ENCODE results near the gene GRSF1.
"Not testable (repeated sequence)": the region's sequence is repeated elsewhere in the genome, so short reads cannot be mapped to it uniquely, and the experiment has no call there.

The GRSF1 gene

DNA sequence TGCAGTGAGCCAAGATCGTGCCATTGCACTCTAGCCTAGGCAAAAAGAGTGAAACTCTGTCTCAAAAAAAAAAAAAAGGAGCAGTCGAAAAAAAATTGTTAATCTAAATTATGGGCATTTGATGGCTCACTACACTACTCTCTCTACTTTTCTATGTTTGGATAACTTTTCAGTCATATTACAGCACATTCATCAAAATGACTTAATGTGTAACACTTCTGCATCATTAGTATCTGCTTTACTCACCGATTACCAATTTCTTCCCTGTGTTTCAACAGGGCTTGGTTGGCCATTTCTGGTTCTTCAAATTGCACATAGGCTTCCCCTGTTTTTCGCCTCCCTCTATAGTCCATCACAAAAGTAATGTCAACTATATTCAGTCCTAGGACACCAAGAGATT, 8.4 kb downstream of the GRSF1 start:
- DNase-seq: no peak

DNA sequence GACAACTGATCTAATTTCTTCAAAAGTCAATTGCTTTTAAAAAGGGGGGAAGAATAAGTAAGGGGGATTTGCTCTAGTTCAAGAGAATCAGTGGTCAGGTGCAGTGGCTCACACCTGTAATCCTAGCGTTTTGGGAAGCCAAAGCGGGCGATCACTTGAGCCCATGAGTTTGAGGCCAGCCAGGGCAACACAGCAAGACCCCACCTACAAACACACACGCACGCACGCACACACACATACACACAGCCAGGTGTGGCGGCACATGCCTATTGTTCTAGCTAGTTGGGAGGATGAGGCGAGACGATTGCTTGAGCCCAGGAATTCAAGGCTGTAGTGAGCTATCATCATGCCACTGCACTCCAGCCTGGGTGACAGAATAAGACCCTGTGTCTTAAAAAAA, 9.6 kb downstream of the GRSF1 start:
- DNase-seq: no peak

DNA sequence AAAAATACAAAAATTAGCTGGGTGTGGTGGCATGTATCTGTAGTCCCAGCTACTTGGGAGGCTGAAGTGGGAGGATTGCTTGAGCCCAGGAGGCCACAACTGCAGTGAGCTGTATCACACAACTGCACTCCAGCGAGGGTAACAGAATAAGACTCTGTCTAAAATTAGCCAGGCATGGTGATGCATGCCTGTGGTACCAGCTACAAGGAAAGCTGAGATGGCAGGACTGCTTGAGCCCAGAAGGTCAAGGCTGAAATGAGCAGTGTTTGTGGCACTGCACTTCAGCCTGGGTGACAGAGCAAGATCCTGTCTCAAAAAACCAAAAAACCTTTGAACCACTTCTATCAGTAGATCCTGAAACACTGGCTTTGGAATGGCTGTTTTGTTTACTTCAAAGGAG, 10.2 kb downstream of the GRSF1 start:
- DNase-seq: no peak

DNA sequence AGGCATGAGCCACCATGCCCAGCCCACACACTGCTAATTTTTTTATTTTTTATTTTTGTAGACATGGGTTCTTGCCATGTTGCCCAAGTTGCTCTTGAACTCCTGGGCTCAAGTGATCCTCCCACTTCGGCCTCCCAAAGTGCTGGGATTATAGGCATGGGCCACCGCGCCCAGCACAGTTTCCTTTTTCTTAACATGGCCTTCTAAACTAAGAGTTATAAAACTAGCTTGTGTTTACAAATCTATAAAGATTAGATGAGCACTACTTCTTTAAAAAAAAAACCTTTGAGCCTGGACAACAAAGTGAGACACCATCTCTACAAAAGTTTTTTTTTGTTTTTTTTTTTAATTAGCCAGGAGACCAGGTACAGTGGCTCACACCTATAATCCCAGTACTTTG, 10.7 kb downstream of the GRSF1 start:
- no peak for DNase-seq

DNA sequence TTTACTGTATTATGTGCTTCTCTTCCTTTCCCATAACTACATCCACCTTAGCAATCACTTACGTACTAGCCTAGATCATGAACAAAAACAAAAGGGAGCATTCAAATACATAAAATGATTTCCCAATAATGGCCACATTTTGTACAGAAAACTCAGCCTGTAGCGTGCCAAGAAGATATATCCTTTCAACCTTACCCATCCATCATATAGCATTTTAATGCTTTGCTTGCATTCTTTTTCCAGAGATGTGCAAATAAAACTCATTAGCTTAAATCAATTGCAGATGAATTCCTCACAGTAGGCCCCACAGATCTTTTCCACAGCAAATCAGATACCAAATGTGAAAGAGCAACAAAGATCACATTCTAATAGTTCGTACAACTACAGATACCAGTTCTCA, 20.8 kb downstream of the GRSF1 start:
- no peak for DNase-seq

DNA sequence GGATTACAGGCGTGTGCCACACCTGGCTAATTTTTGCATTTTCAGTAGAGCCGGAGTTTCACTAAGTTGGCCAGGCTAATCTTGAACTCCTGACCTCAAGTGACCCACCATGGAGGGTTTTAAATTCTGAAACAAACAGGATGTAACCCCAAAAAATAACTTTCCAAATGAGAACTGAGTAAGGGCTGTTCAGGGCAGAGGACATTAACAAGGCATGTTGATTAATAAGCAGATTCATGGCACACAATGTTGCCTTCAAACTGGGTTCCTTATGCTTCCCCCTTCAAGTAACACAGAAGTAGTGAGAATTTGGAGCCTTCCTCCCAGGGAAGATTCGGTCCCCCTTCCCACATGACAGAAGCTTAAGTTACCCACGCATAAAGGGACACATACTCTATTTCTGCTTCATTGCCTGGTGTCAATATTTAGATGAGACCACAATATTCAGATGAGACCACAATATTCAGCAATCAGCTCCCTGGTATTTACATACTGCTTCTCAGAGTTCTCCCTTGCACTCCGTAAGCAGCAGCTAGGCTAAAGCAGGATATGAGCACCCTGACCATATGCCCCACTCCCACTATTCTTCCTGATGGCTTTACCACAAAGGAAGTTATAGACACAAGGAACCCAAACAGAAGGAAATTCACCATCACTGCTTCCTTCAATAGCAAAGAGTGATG, 21.4 kb downstream of the GRSF1 start:
- DNase-seq: peak; percentile 57

DNA sequence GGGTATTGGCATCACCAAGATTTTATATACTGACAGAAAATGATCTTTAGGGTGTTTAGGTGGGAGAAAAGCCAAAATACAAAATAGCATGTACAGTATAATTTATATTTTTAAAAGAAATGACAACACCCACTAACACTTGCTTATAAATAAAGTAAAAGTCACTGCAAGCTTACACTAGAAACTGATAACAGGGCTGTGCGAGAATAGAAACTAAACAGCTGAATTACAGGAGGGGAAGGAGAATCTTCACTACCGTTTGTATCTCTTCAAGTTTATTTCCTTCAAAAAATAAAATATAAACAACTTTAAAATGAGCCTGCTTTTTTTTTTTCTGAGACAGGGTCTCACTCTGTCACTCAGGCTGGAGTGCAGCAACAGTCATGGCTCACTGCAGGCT, 22.8 kb downstream of the GRSF1 start:
- no peak for DNase-seq

DNA sequence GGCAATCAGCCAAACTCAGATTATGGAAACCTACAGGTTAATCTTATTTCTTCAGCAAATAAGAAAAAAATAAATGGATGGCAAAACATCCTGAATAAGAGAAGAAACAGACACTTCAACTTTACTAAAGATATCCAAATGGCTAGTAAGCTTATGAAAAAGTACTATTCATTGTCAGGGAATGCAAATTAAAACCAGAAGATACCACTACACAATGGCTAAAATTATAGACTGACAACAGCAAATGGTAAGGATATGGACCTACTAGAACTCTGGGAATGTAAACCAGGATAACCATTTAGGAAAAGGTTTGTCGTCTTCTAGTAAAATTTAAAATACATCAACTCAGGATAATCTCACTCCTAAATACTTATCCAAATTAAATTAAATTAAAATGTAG, 24.3 kb downstream of the GRSF1 start:
- no peak for DNase-seq

DNA sequence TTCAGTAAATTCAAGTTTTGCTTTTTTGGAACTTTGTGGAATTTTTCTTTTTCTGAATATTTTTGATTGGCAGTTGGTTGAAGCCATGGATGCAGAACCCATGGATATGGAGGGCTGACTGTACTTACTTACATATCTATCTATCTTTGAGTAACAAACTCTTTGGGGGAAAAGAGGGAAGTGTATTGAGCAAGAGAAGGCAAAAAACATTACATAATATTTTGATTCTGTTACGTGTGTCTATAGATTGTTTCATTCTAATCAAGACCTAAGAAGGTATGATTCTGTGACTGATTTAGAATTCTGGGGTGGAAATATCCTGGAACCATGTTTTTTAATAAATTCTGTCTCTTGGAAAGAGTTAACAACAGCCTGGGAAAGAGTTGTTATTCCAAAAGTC, 31.5 kb downstream of the GRSF1 start:
- no peak for DNase-seq

DNA sequence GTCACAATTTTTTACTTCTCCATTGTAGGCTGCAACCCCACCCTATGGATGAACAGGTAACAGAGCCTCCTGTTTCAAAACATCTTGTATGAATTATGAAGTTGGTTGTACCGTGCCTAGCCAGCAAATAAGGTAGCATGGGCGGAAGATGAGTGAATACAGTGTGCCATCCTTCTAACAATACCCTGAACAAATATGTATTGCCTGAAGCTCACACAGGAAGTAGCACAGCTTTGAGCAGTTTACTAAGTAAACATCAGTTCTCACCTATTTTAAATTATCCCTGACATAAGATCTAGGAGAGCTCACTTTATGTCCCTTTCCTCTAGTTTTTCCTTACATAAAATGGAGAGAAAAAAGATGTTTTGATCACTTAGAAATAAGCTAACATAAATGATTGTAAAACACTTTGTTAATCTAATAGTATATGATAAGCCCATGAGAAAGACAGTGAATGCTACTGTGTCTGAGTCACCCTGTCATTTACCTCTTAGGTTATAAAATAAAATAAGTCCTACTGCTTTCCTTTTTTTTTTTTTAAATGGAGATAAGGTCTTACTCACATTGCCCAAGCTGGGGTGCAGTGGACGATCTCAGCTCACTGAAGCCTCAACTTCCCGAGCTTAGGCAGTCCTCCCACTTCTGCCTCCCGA, 36.6 kb downstream of the GRSF1 start:
- DNase-seq: no peak

DNA sequence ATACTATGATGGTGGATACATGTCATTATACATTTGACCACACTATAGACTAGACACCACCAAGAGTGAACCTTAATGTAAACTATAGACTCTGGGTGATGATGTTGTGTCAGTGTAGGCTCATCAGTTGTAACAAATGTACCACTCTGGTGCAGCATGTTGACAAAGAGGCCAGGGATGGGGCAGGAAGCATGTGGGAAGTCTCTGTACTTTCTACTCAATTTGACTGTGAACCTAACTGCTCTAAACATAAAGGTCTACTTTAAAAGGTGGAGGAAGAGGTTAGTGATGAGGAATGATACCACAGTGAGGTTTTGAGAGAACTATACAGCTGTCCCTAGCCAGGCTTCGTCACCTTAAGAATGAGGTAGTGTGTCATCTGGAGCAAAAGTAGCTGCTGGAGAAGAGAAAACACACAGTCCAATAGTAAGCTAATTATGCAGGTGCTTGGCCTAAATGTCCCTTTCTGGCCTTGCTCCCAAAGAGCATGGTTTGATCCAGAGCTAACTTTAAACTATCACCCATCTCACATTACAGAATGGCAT, 38.4 kb downstream of the GRSF1 start:
- DNase-seq: no peak

DNA sequence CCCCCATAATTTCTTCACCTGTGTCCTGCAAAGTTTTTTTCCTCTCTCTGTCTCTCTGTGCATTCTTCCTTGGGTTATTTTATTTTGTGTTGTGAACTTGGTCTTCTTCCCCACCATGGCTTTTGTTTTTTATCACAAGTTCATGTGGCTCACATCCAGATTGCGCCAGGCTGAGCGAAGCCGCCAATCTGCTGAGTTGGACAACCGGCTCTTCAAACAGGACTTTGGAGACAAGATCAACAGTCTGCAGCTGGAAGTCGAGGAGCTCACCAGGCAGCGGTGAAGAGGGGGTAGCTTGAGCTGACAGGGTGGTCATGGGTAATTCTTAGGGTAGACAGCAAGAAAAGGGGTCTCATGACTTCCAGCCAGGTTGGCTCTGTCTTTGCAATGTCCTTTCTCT, 46.1 kb downstream of the GRSF1 start:
- no peak for DNase-seq

DNA sequence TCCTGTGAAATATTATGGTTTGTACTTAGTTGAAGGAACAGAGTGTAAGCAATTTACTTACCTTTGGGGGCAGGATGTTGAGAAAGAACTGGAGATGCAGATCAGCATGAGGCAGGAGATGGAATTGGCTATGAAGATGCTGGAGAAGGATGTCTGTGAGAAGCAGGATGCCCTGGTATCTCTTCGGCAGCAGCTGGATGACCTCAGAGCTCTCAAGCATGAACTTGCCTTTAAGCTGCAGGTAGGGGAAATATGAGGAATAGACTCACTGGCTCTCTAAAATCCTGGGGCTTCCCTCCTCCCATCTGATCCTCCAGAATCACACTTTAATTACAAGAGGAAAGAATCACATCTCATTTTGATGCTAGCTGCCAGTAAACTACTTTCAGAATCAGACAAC, 51.0 kb downstream of the GRSF1 start:
- no peak for DNase-seq

DNA sequence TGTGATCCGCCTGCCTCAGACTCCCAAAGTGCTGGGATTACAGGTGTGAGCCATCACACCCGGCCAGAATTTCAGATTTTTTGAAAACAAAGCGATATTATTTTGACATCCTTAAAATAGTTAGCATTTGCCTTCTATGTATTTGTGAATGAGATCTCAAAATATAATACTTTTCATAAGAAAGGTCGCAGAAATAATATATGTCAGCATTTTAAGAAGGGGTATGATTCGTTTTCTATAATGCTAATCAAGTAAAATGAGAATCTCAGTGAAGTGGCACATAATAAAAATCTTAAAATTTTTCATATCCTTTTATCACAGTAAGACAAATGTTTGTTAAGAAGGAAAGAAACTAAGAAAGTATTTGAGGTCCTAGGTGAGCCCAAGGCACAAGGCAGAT, 52.2 kb downstream of the GRSF1 start:
- DNase-seq: no peak

DNA sequence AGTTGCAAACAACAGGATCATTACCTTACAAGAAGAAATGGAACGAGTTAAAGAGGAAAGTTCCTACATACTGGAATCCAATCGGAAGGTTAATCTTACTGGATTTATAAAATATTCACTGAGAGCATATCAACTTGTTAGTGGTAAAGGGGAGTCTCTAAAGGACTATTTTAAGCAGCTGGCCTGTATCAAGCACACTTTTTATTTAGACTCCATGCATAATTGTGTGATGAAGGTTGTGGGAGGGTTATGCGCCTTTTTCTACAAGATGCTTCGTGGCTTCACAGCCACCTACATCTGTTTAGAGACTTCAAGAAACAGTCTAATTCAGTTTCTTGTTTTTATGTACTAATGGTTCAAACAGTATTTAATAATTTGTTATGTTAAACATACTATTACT, 56.6 kb downstream of the GRSF1 start:
- DNase-seq: no peak

DNA sequence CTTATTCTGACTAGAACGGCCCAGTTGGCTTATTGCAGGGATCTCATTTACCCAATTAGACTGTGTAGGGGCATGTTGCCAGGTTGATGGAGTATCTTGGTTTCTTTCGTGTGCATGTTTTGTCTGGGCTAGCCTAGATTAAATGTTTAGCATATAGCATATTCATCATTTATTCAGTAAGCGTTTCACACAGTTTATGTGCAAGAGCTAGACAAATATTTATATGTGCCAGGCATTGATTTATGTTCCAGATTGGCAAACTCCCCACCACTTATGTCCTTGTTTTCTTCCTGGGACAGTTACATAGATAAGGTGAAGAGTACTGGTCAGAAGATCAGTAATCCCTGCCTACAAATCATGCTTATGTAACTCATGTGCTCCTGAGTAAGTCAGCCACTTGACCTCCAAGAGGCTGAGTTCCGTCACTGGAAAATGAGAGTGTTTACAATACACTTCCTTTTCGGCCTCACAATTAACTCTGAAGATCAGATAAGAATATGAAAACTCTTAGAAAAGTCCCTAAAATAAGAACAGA, 60.7 kb downstream of the GRSF1 start:
- no peak for DNase-seq

DNA sequence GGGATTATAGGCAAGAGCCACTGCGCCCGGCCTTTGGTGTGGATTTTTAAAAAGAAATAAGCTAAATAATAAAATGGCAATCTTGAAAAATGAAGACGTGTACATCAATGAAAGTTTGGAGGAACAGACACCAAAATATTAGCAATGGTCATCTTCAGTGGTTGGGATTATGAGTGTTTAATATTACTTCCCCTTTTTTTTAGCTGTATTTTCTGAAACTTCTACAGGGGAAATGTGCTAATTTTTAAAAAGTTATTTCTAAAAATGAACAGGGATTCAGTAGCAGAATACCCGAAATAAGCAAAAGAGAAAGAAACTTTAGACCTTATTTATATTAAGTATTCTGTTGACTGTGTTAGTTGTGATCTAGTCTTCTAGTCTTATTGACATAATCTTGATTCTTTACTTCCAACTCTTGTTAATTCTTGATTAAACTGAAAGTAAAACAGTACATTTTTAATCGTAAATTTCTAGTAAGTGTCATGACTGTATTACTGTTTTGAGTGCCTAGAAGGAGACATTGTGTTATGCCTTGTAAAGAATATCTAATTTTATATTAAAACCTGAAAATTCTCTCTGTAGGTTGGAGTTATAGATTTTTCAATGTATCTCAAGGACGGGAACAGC, 66.6 kb downstream of the GRSF1 start:
- DNase-seq: no peak

DNA sequence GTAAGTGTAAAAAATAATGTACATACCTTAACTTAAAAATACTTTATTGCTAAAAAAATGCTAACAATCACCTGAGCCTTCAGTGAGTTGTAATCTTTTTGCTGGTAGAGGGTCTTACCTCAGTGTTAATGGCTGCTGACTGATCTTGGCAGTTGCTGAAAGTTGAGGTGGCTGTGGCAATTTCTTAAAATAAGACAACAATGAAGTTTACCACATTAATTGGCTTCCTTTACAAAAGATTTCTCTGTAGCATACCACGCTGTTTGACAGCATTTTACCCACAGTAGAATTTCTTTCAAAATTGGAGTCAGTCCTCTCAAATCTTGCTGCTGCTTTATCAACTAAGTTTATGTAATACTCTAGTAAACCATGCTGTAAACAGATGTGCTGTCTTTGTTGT, 70.3 kb downstream of the GRSF1 start:
- not testable (repeated sequence) for DNase-seq

DNA sequence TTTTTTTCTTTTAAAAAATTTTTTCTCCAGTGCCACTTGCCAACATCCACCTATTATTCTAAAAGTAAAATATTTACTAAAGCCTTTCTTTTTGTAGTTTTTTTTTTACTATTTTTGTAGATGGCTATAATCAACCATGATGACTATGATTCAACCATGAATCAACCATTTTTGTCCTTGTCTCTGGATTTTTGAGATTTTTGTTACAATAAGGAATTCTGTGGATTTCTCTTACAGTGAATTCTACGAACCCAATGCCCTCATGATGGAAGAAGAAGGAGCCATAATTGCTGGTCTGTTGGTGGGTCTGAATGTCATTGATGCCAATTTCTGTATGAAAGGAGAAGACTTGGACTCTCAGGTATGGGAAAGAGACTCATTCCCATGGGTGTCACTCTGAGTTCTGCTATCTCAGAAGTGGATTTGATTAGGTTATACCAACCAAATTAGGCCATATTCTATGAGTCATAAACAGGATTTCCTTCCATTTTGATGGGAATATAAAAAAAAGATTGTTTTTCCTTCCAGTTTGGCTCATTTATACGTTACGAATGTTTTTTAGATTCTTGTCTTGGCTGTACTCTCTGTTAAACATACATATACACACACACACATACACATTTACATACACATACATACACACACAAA, 71.3 kb downstream of the GRSF1 start:
- DNase-seq: no peak
